Fibroblast of lung (primary cell): Measurements from ENCODE around the gene PRR19. TPM values are rescaled to one million over a fixed set of nuclear protein-coding genes. Genes with fewer than 3 reads are reported as not detected.
"Not testable (repeated sequence)": the region's sequence is repeated elsewhere in the genome, so short reads cannot be mapped to it uniquely, and the experiment has no call there.

Experiments
- DNase-seq, 2 donors: peaks; one replicate each; pipeline versions ENCODE4 v3.0.0 to v3.0.0-alpha.2; 2010; ENCODE audit warnings: low read depth in 2 of 2
- H2AFZ ChIP-seq: 2 replicates; pipeline ENCODE4 v1.5.1; 2012; ENCODE audit warnings: low read length, control low read depth, inconsistent platforms
- H3K27ac ChIP-seq: 2 replicates; pipeline ENCODE4 v1.5.1; 2011; ENCODE audit warnings: low read length, control low read depth; ENCODE audit not compliant: insufficient read depth
- H3K27me3 ChIP-seq: 2 replicates; pipeline ENCODE4 v1.5.1; 2011; ENCODE audit warnings: mild to moderate bottlenecking, low read length; ENCODE audit not compliant: control insufficient read depth, insufficient read depth
- H3K36me3 ChIP-seq: 2 replicates; pipeline ENCODE4 v1.5.1; 2011; ENCODE audit warnings: low read length; ENCODE audit not compliant: control insufficient read depth, insufficient read depth
- H3K4me1 ChIP-seq: 2 replicates; pipeline ENCODE4 v1.5.1; 2011; ENCODE audit warnings: low read length; ENCODE audit not compliant: control insufficient read depth, insufficient read depth; ENCODE audit errors: extremely low read depth
- H3K4me2 ChIP-seq: 2 replicates; pipeline ENCODE4 v1.5.1; 2011; ENCODE audit warnings: low read length, control low read depth; ENCODE audit not compliant: insufficient read depth; ENCODE audit errors: extremely low read depth
- H3K4me3 ChIP-seq, 4 experiments: fragments of 200-600 bp in 1 of 4; sonication (generic) in 1 of 4; replicated peaks in 1 of 4; 2 replicates each; pipeline ENCODE4 v1.5.1; 2011 to 2016; ENCODE audit warnings: low read length in 4 of 4, low read depth in 3 of 4, mild to moderate bottlenecking in 3 of 4, control low read depth in 2 of 4, inconsistent platforms in 1 of 4, mixed read lengths in 1 of 4; ENCODE audit not compliant: insufficient read depth in 1 of 4; ENCODE audit errors: control extremely low read depth in 1 of 4
- H3K79me2 ChIP-seq: 2 replicates; pipeline ENCODE4 v1.5.1; 2012; ENCODE audit warnings: mild to moderate bottlenecking, low read length, inconsistent platforms; ENCODE audit not compliant: control insufficient read depth, insufficient read depth
- H3K9ac ChIP-seq: 2 replicates; pipeline ENCODE4 v1.5.1; 2011; ENCODE audit warnings: mild to moderate bottlenecking, low read length, control low read depth; ENCODE audit not compliant: insufficient read depth
- H3K9me3 ChIP-seq: 2 replicates; pipeline ENCODE4 v1.5.1; 2012; ENCODE audit warnings: low read depth, low read length; ENCODE audit not compliant: control insufficient read depth, insufficient read depth
- H4K20me1 ChIP-seq: 2 replicates; pipeline ENCODE4 v1.5.1; 2011; ENCODE audit warnings: low read length; ENCODE audit not compliant: control insufficient read depth, insufficient read depth; ENCODE audit errors: extremely low read depth
- EZH2 ChIP-seq: IDR thresholded peaks from 2 replicates; pipeline ENCODE4 v1.5.1; 2012; ENCODE audit warnings: low read length, control low read depth, mild to moderate bottlenecking; ENCODE audit errors: missing control alignments
- polyA plus RNA-seq, 2 donors: library from polyadenylated mRNA; depleted of rRNA in 1 of 2; stranded (reverse) in 1 of 2; unstranded in 1 of 2; fragments of >200 nt; gene quantifications; 2 replicates each; pipeline ENCODE4 v1.2.1, GENCODE V29; 2011 to 2012; ENCODE audit warnings: missing spikeins in 1 of 2
- total RNA-seq: library from RNA; depleted of rRNA; stranded (reverse); fragments of >200 nt; gene quantifications from 2 replicates; pipeline ENCODE4 v1.2.1, GENCODE V29; 2014
- TF ChIP-seq, protein P1 (sequence below), 2 donors: IDR thresholded peaks in 1 of 2; conservative IDR thresholded peaks in 1 of 2; 1 replicate in 1 of 2; 2 replicates in 1 of 2; pipeline ENCODE4 v1.5.1; 2011 to 2012; ENCODE audit warnings: low read length in 2 of 2, control low read depth in 1 of 2, inconsistent platforms in 1 of 2, low read depth in 1 of 2, mild to moderate bottlenecking in 1 of 2

PRR19 gene
- total and polyA plus RNA-seq, 2 donors (not counting 1 experiment from before 2014, with no cell fraction given): 0.17 to 0.39 TPM

DNA sequence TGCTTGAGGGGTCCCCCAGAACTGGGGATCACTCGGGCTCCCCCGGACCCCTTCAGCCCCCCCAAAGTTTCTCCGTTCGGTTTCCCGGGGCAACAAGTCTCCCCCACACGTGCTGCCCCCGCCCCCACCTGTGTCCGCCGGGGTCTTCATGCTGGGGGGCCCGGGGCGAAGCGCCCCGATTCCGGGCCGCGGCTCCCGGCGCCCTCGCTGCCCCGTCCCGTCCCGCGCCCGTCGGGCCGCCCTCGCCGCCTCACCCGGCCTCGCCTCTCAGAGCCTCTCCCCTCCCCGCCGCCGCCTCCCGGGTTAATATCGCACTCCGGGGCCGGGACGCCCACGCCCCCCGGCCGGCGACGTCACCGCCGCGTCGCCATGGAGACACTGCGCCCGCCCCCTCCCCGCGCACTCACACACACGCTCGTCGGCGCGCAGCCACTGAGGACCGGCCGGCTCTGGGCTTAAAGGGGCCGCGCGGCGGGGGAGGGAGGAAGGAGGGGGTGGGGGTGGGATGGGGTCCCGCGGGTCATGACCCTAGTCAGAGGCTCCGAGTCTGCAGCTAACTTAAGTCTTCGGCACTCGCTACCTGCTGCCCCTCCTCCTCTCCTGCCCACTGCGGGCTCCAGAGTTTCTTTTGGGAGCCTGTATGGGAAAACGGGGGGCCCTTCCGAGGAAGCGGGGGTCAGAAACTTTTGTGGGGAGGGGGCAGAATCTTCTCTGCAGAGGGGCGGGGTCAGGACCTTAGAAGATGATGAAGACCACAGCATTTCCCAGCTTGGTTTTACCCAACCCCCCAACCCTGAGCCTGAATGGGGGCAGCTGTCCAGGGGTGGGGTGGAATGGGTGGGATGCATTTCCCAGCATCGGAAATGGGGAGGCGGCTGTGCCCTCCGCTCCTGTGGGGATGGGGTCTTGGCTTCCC is 46.8 kb upstream of the PRR19 start, which contains the start of gene ERF:
Gene ERF (minus strand): TSS at position 279 of the 916 bp plus-strand sequence. CDS start 129 bp downstream, at position 150.
- H3K4me2 ChIP-seq: peak within 1 kb of the TSS; percentile 89
- H3K79me2 ChIP-seq: peaks cover 43% of the 10 kb centered on the region
- peaks cover 22% of the 10 kb centered on the region for H3K4me1 ChIP-seq
- no peaks in the 10 kb centered on the region for H3K9me3 ChIP-seq
- peak within 1 kb of the TSS; percentile 95 for H3K9ac ChIP-seq
- TF ChIP-seq EZH2: no peak
- TF ChIP-seq, protein P1, sequence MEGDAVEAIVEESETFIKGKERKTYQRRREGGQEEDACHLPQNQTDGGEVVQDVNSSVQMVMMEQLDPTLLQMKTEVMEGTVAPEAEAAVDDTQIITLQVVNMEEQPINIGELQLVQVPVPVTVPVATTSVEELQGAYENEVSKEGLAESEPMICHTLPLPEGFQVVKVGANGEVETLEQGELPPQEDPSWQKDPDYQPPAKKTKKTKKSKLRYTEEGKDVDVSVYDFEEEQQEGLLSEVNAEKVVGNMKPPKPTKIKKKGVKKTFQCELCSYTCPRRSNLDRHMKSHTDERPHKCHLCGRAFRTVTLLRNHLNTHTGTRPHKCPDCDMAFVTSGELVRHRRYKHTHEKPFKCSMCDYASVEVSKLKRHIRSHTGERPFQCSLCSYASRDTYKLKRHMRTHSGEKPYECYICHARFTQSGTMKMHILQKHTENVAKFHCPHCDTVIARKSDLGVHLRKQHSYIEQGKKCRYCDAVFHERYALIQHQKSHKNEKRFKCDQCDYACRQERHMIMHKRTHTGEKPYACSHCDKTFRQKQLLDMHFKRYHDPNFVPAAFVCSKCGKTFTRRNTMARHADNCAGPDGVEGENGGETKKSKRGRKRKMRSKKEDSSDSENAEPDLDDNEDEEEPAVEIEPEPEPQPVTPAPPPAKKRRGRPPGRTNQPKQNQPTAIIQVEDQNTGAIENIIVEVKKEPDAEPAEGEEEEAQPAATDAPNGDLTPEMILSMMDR (conservative IDR thresholded peaks at IDR 0.05 in 1 of 2, IDR thresholded peaks at IDR 0.05 in 1 of 2; ENCODE audit: low read depth in 1 of 2, low read length in 2 of 2): no peak
- H3K36me3 ChIP-seq: peaks cover 2% of the 10 kb centered on the region
- peak; percentile 83 to 87 for DNase-seq
- H2AFZ ChIP-seq: peak within 1 kb of the TSS; percentile 64
- H4K20me1 ChIP-seq: no peaks in the 10 kb centered on the region
- peak within 1 kb of the TSS; percentile 84 to 98 (median 92) for H3K4me3 ChIP-seq
- H3K27me3 ChIP-seq: no peaks in the 10 kb centered on the region
- peak within 1 kb of the TSS; percentile 93 for H3K27ac ChIP-seq

DNA sequence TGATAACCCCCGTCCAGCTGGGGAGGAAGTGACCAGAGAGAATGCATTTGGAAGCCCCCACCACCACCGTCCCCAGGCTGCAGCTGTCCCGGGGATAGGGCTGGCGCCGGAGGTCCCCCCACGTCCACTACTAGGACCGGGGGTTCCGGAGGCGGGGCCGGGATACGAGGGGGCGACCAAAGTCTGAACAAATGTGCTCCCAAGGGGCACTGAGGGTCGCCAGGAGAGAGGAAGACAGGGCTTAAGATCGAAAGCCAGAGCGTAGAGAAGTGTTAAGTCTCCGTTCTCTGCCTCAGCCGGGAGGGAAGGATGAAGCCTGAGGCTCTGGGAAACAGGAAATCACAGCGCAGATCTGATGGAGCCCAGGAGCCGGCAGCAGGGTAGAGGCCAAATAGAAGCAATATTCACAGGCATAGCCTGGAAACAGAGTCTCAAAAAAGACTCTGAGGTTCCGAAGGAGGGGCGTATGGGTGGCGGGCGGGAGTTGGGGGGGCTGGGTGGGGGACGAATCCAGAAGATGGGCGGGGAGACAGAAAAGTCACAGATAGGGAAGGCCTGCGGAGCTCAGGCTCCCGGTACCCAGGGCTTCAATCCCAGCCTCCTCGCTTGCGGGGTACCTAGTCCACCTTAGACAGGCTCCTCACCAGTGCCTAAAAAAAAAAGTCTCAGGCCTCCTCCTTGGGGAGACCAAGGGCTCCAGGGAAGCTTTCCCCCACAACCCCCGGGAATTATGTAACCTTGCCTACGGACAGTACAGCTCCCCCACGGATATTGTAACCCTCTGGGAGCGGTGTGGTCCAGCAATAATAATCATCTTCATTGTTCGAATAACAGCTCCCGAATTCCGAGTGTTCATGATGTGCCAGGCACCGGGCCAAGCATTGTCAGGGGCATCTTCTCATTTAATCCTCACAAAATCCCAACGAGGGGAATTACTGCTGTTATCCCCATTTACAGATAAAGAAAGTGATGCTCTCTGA is 45.9 kb upstream of the PRR19 start:
- H3K4me1 ChIP-seq: peaks cover 13% of the 10 kb centered on the region
- peak; percentile 39 to 45 for DNase-seq

GRCh38 chr19:42257842-42258241 is 44.1 kb upstream of the PRR19 start:
- peaks cover 17% of the 10 kb centered on the region for H3K79me2 ChIP-seq
- not testable (repeated sequence) for H3K4me3 ChIP-seq, H4K20me1 ChIP-seq, H3K27ac ChIP-seq, H3K4me1 ChIP-seq, H3K36me3 ChIP-seq, H2AFZ ChIP-seq, H3K9ac ChIP-seq, H3K4me2 ChIP-seq, DNase-seq, H3K27me3 ChIP-seq, H3K9me3 ChIP-seq

More for the DNA sequence above, 45.9 kb upstream of the PRR19 start:
- Histone ChIP-seq H3K9ac (peak overlapping the region; percentile 74), H3K9me3 (no peaks in the 10 kb centered on the region), H4K20me1 (no peaks in the 10 kb centered on the region), H3K79me2 (peaks cover 34% of the 10 kb centered on the region), H3K36me3 (no peaks in the 10 kb centered on the region), H2AFZ (peak overlapping the region; percentile 65), H3K27ac (peak overlapping the region; percentile 84), H3K4me3 (peak overlapping the region; percentile 52 to 79 (median 70)), H3K27me3 (no peaks in the 10 kb centered on the region), H3K4me2 (peak overlapping the region; percentile 89)
- no peak for TF ChIP-seq EZH2
- TF ChIP-seq, protein P1 (conservative IDR thresholded peaks at IDR 0.05 in 1 of 2, IDR thresholded peaks at IDR 0.05 in 1 of 2; ENCODE audit: low read depth in 1 of 2, low read length in 2 of 2): no peak
